SKM-1 (cell line): ENCODE measurements around the gene TBC1D16.
A peak's percentile ranks its signal among the peaks of the same experiment; 100 is the strongest.

ENCODE experiments used
- DNase-seq: peaks from one replicate; lab custom pipeline; 2025; ENCODE audit not compliant: unreplicated experiment; lab: John Stamatoyannopoulos, UW

The TBC1D16 gene

GRCh38 chr17:80026359-80027042, 9.2 kb downstream of the TBC1D16 start:
- DNase-seq, result no peak

GRCh38 chr17:80025796-80026195, 9.9 kb downstream of the TBC1D16 start:
- DNase-seq, result no peak

GRCh38 chr17:80025140-80025539, 10.5 kb downstream of the TBC1D16 start:
- DNase-seq, result no peak

- no peak for DNase-seq
Measured at GRCh38 chr17:80024206-80024972, 11.3 kb downstream of the TBC1D16 start.

GRCh38 chr17:80023481-80024205, 12.0 kb downstream of the TBC1D16 start:
- no peak for DNase-seq

- no peak for DNase-seq
Measured at GRCh38 chr17:80021600-80021999, 14.1 kb downstream of the TBC1D16 start.

- DNase-seq, result no peak
Measured at GRCh38 chr17:80018917-80019651, 16.6 kb downstream of the TBC1D16 start.

GRCh38 chr17:80017226-80018010, 18.3 kb downstream of the TBC1D16 start:
- DNase-seq, result no peak

- no peak for DNase-seq
Measured at GRCh38 chr17:80012765-80013741, 22.6 kb downstream of the TBC1D16 start.

GRCh38 chr17:80011989-80012555, 23.6 kb downstream of the TBC1D16 start:
- DNase-seq, result no peak

- no peak for DNase-seq
Measured at GRCh38 chr17:80010283-80010858, 25.3 kb downstream of the TBC1D16 start.

GRCh38 chr17:80009391-80010282, 26.0 kb downstream of the TBC1D16 start:
- DNase-seq, result no peak

GRCh38 chr17:80008848-80009247, 26.8 kb downstream of the TBC1D16 start:
- no peak for DNase-seq

GRCh38 chr17:80008383-80008840, 27.3 kb downstream of the TBC1D16 start:
- DNase-seq, result peak; percentile 50

- DNase-seq, result no peak
Measured at GRCh38 chr17:80007939-80008338, 27.7 kb downstream of the TBC1D16 start.

- DNase-seq, result no peak
Measured at GRCh38 chr17:80006811-80007752, 28.6 kb downstream of the TBC1D16 start.
